Neural cell (in vitro differentiated cells): ENCODE measurements around the gene RAD51B.

ENCODE experiments used
- CTCF ChIP-seq: fragments of 450-650 bp; IDR thresholded peaks from 2 replicates; pipeline ENCODE4 v1.5.1; 2014; ENCODE audit warnings: antibody characterized with exemption, mild to moderate bottlenecking, moderate library complexity; ENCODE audit not compliant: poor library complexity, severe bottlenecking
- EZH2 ChIP-seq: fragments of 200-600, 300-800 bp; shearing (Covaris generic), sonication (generic); IDR thresholded peaks from 2 replicates; pipeline ENCODE4 v1.6.1; 2014; ENCODE audit warnings: antibody characterized with exemption, low read length, borderline replicate concordance, mild to moderate bottlenecking; ENCODE audit not compliant: insufficient read depth, poor library complexity, severe bottlenecking

- TF ChIP-seq CTCF = no peak
- TF ChIP-seq EZH2 = no peak
Measured at GRCh38 chr14:68190032-68190431, 370.5 kb downstream of the RAD51B start.
